GM19455 (cell line): ENCODE measurements around the gene LEF1.
A peak's percentile ranks its signal among the peaks of the same experiment; 100 is the strongest.
"Not testable (repeated sequence)": the region's sequence is repeated elsewhere in the genome, so short reads cannot be mapped to it uniquely, and the experiment has no call there.

Experiments used
- ATAC-seq: cut with Tn5 transposase; IDR thresholded peaks from one replicate; pipeline ENCODE4 v1.9.1; 2021; ENCODE audit not compliant: unreplicated experiment

Gene LEF1

GRCh38 chr4:108042927-108043326, 125.8 kb downstream of the LEF1 start:
- no peak for ATAC-seq

GRCh38 chr4:108037884-108038283, 130.8 kb downstream of the LEF1 start:
- no peak for ATAC-seq

- peak; percentile 76 for ATAC-seq
These were observed 132.5 kb downstream of the LEF1 start for GRCh38 chr4:108036213-108036612.

- no peak for ATAC-seq
These were observed 133.0 kb downstream of the LEF1 start for GRCh38 chr4:108035691-108036090.

- no peak for ATAC-seq
These were observed 134.2 kb downstream of the LEF1 start for GRCh38 chr4:108034565-108034964.

GRCh38 chr4:108033348-108033747, 135.4 kb downstream of the LEF1 start:
- ATAC-seq, result no peak

GRCh38 chr4:108031427-108032083, 137.2 kb downstream of the LEF1 start:
- no peak for ATAC-seq

- ATAC-seq, result peak; percentile 87
These were observed 138.4 kb downstream of the LEF1 start for GRCh38 chr4:108030332-108030731.

- no peak for ATAC-seq
These were observed 139.0 kb downstream of the LEF1 start for GRCh38 chr4:108029731-108030130.

- no peak for ATAC-seq
These were observed 139.6 kb downstream of the LEF1 start for GRCh38 chr4:108029016-108029720.

- no peak for ATAC-seq
These were observed 143.9 kb downstream of the LEF1 start for GRCh38 chr4:108024878-108025165.

- ATAC-seq, result no peak
These were observed 144.5 kb downstream of the LEF1 start for GRCh38 chr4:108024085-108024877.

GRCh38 chr4:108018884-108019187, 149.9 kb downstream of the LEF1 start:
- ATAC-seq, result no peak

- peak; percentile 82 for ATAC-seq
These were observed 150.5 kb downstream of the LEF1 start for GRCh38 chr4:108018040-108018883.

GRCh38 chr4:108013955-108014354, 154.8 kb downstream of the LEF1 start:
- no peak for ATAC-seq

- ATAC-seq, result no peak
These were observed 155.4 kb downstream of the LEF1 start for GRCh38 chr4:108013327-108013726.

- not testable (repeated sequence) for ATAC-seq
These were observed 156.3 kb downstream of the LEF1 start for GRCh38 chr4:108012382-108012781.

GRCh38 chr4:108010167-108010566, 158.6 kb downstream of the LEF1 start:
- no peak for ATAC-seq

- ATAC-seq, result no peak
These were observed 160.0 kb downstream of the LEF1 start for GRCh38 chr4:108008721-108009120.

GRCh38 chr4:108007984-108008383, 160.7 kb downstream of the LEF1 start:
- no peak for ATAC-seq

GRCh38 chr4:108006361-108006760, 162.4 kb downstream of the LEF1 start:
- no peak for ATAC-seq
